Neutrophil (primary cell): ENCODE data around the gene RGS4.

ENCODE experiments used
- H3K27ac ChIP-seq: fragments of 200-600 bp; sonication (generic); 2 replicates; pipeline ENCODE4 v1.5.1; 2016; ENCODE audit warnings: mild to moderate bottlenecking, moderate library complexity
- H3K27me3 ChIP-seq: fragments of 200-600 bp; sonication (generic); 2 replicates; pipeline ENCODE4 v1.6.0; 2016; ENCODE audit warnings: mild to moderate bottlenecking
- H3K36me3 ChIP-seq: fragments of 200-600 bp; sonication (generic); 2 replicates; pipeline ENCODE4 v1.5.1; 2017
- H3K4me1 ChIP-seq, 2 experiments: fragments of 200-600 bp in 1 of 2; sonication (generic) in 1 of 2; 1 replicate in 1 of 2; 2 replicates in 1 of 2; pipeline versions ENCODE4 v1.5.1 to v1.6.1; 2013 to 2016; ENCODE audit warnings: low read depth in 1 of 2, low read length in 1 of 2, mild to moderate bottlenecking in 1 of 2, moderate library complexity in 1 of 2; ENCODE audit not compliant: control insufficient read depth in 1 of 2, insufficient read depth in 1 of 2
- H3K4me3 ChIP-seq, 2 experiments: fragments of 200-600 bp in 1 of 2; sonication (generic) in 1 of 2; 1 replicate in 1 of 2; 2 replicates in 1 of 2; pipeline ENCODE4 v1.5.1; 2013 to 2016; ENCODE audit warnings: low read depth in 1 of 2, low read length in 1 of 2, mild to moderate bottlenecking in 1 of 2, moderate library complexity in 1 of 2
- H3K9me3 ChIP-seq: fragments of 200-600 bp; sonication (generic); 2 replicates; pipeline ENCODE4 v1.5.1; 2016
- CTCF ChIP-seq: fragments of 200-600 bp; sonication (generic); IDR thresholded peaks from 2 replicates; pipeline ENCODE4 v1.5.1; 2016; ENCODE audit warnings: antibody characterized with exemption

The RGS4 gene

GRCh38 chr1:163074716-163075284, 5.6 kb downstream of the RGS4 start:
- Histone ChIP-seq H3K4me3 (no peak overlapping the region), H3K9me3 (no peaks in the 10 kb centered on the region), H3K27ac (no peak overlapping the region), H3K36me3 (no peaks in the 10 kb centered on the region), H3K27me3 (peaks cover 36% of the 10 kb centered on the region), H3K4me1 (no peaks in the 10 kb centered on the region)
- no peak for TF ChIP-seq CTCF

GRCh38 chr1:163076044-163076443, 6.9 kb downstream of the RGS4 start:
- Histone ChIP-seq H3K36me3 (no peaks in the 10 kb centered on the region), H3K27ac (no peak overlapping the region), H3K4me1 (no peaks in the 10 kb centered on the region), H3K4me3 (no peak overlapping the region), H3K27me3 (peaks cover 24% of the 10 kb centered on the region), H3K9me3 (no peaks in the 10 kb centered on the region)
- TF ChIP-seq CTCF: no peak

- Histone ChIP-seq H3K9me3 (no peaks in the 10 kb centered on the region), H3K4me1 (no peaks in the 10 kb centered on the region), H3K27ac (no peak overlapping the region), H3K4me3 (no peak overlapping the region), H3K27me3 (peaks cover 20% of the 10 kb centered on the region), H3K36me3 (no peaks in the 10 kb centered on the region)
- no peak for TF ChIP-seq CTCF
These were observed 7.3 kb downstream of the RGS4 start for GRCh38 chr1:163076446-163076845.

GRCh38 chr1:163076981-163077761, 8.0 kb downstream of the RGS4 start:
- H3K36me3 ChIP-seq: no peaks in the 10 kb centered on the region
- no peak for TF ChIP-seq CTCF
- H3K27me3 ChIP-seq: peaks cover 13% of the 10 kb centered on the region
- H3K4me3 ChIP-seq: no peak overlapping the region
- H3K27ac ChIP-seq: no peak overlapping the region
- H3K9me3 ChIP-seq: no peaks in the 10 kb centered on the region
- no peaks in the 10 kb centered on the region for H3K4me1 ChIP-seq

GRCh38 chr1:163082971-163083370, 13.8 kb downstream of the RGS4 start:
- no peak for TF ChIP-seq CTCF
- Histone ChIP-seq H3K27me3 (no peaks in the 10 kb centered on the region), H3K4me3 (no peak overlapping the region), H3K4me1 (no peaks in the 10 kb centered on the region), H3K9me3 (no peaks in the 10 kb centered on the region), H3K27ac (no peak overlapping the region), H3K36me3 (no peaks in the 10 kb centered on the region)
